ENCODE results near the gene WNT8A. TPM values are rescaled to one million over a fixed set of nuclear protein-coding genes. Genes with fewer than 3 reads are reported as not detected.

The WNT8A gene
- total RNA-seq, 1 experiment from 2014 or later = not detected

- no peak for DNase-seq (ENCODE audit: low read depth)
These were observed 56.4 kb downstream of the WNT8A start for GRCh38 chr5:138140268-138140667.

Other genes starting within 250 kb of the WNT8A start
- gene MYOT, start 216.2 kb upstream of the WNT8A start, total RNA-seq (2014; rRNA removed; shearing (Covaris generic)) = not detected in 2 replicates
- not detected in 2 replicates for gene PKD2L2, start 194.6 kb upstream of the WNT8A start, total RNA-seq (2014; rRNA removed; shearing (Covaris generic))
- gene FAM13B, start 51.0 kb upstream of the WNT8A start, total RNA-seq (2014; rRNA removed; shearing (Covaris generic)) = 10.3 and 26.8 TPM in 2 replicates
- gene NME5, start 55.4 kb downstream of the WNT8A start, total RNA-seq (2014; rRNA removed; shearing (Covaris generic)) = 0.29 TPM in 1 of 2 replicates, not detected in the other
- gene BRD8, start 94.6 kb downstream of the WNT8A start, total RNA-seq (2014; rRNA removed; shearing (Covaris generic)) = 56.2 and 79.0 TPM in 2 replicates
- 105 and 106 TPM in 2 replicates for gene KIF20A, start 95.1 kb downstream of the WNT8A start, total RNA-seq (2014; rRNA removed; shearing (Covaris generic))
- 44.6 and 46.3 TPM in 2 replicates for gene CDC23, start 129.3 kb downstream of the WNT8A start, total RNA-seq (2014; rRNA removed; shearing (Covaris generic))
- gene GFRA3, start 190.6 kb downstream of the WNT8A start, total RNA-seq (2014; rRNA removed; shearing (Covaris generic)) = not detected in 2 replicates
- 57.4 and 60.2 TPM in 2 replicates for gene CDC25C, start 247.8 kb downstream of the WNT8A start, total RNA-seq (2014; rRNA removed; shearing (Covaris generic))

All from Daoy (cell line).